OCI-LY7 (cell line): ENCODE measurements around the gene ACSM3. TPM values are rescaled to one million over a fixed set of nuclear protein-coding genes. Genes with fewer than 3 reads are reported as not detected.

Experiments
- BruUV-seq: library from RNA; stranded (reverse); fragments of 400-500 nt; replicated peaks from 2 replicates; lab custom pipeline; 2021; lab: Mats Ljungman, UMichigan
- CTCF ChIA-PET: fragments of 300-600 bp; sonication (Branson Sonifier 250); formaldehyde crosslinking; loops from one replicate; lab custom pipeline; 2022; ENCODE audit warnings: antibody characterized with exemption; ENCODE audit not compliant: unreplicated experiment; lab: Charles Lee
- POLR2A ChIA-PET: fragments of 300-600 bp; sonication (Branson Sonifier 250); formaldehyde crosslinking; loops from one replicate; lab custom pipeline; 2022; ENCODE audit warnings: antibody characterized with exemption; lab: Charles Lee
- DNase-seq: peaks from one replicate; pipeline ENCODE4 v3.0.0-alpha.2; 2015; ENCODE audit warnings: low spot score
- H2AFZ ChIP-seq: fragments of 200-600 bp; sonication (generic), shearing (Covaris generic); 2 replicates; pipeline ENCODE4 v1.6.1; 2014; ENCODE audit warnings: mild to moderate bottlenecking, antibody characterized with exemption, low read length, moderate library complexity
- H3K27ac ChIP-seq: fragments of 200-600 bp; sonication (generic); 2 replicates; pipeline ENCODE4 v1.5.1; 2014; ENCODE audit warnings: mixed run types, low read depth, mild to moderate bottlenecking, moderate library complexity, low read length, inconsistent platforms; ENCODE audit not compliant: poor library complexity, severe bottlenecking
- H3K36me3 ChIP-seq: fragments of 200-600 bp; sonication (generic); 2 replicates; pipeline ENCODE4 v1.6.1; 2014; ENCODE audit warnings: mild to moderate bottlenecking, antibody characterized with exemption, low read length, moderate library complexity, mixed read lengths; ENCODE audit not compliant: insufficient read depth
- H3K4me1 ChIP-seq: fragments of 200-600 bp; sonication (generic); 2 replicates; pipeline ENCODE4 v1.5.1; 2014; ENCODE audit warnings: mild to moderate bottlenecking, low read length; ENCODE audit not compliant: insufficient read depth, poor library complexity, severe bottlenecking
- H3K4me2 ChIP-seq: fragments of 200-600 bp; sonication (generic); 2 replicates; pipeline ENCODE4 v1.6.1; 2014; ENCODE audit warnings: mild to moderate bottlenecking, low read length
- H3K4me3 ChIP-seq: fragments of 200-600 bp; sonication (generic); 2 replicates; pipeline ENCODE4 v1.5.1; 2014; ENCODE audit warnings: mild to moderate bottlenecking, low read depth, low read length; ENCODE audit not compliant: poor library complexity, severe bottlenecking
- H3K79me2 ChIP-seq: fragments of 200-600 bp; sonication (generic); 2 replicates; pipeline ENCODE4 v1.6.1; 2016; ENCODE audit warnings: low read depth, mild to moderate bottlenecking, low read length, moderate library complexity, mixed read lengths; ENCODE audit not compliant: insufficient read depth
- H3K9me2 ChIP-seq: fragments of 200-600 bp; sonication (generic); 2 replicates; pipeline ENCODE4 v1.6.1; 2016; ENCODE audit warnings: mild to moderate bottlenecking, low read length, mixed read lengths; ENCODE audit not compliant: insufficient read depth
- H3K9me3 ChIP-seq: fragments of 200-600 bp; sonication (generic); 2 replicates; pipeline ENCODE4 v1.6.1; 2014; ENCODE audit warnings: mild to moderate bottlenecking, mixed run types, low read length, mixed read lengths
- H4K20me1 ChIP-seq: fragments of 200-600 bp; sonication (generic); 2 replicates; pipeline ENCODE4 v1.6.1; 2014; ENCODE audit warnings: mild to moderate bottlenecking, antibody characterized with exemption, low read length, moderate library complexity, mixed read lengths; ENCODE audit not compliant: insufficient read depth
- EZH2phosphoT487 ChIP-seq: fragments of 200-600 bp; sonication (generic); IDR thresholded peaks from 2 replicates; pipeline ENCODE4 v1.6.1; 2018; ENCODE audit warnings: low read depth, borderline replicate concordance, mild to moderate bottlenecking, mixed run types, antibody characterized with exemption, low read length, moderate library complexity, mixed read lengths
- intact Hi-C: fragments of 100-400 bp; cut with micrococcal nuclease; formaldehyde crosslinking; loops from one replicate; pipeline ENCODE4 v1.10.0; 2022; ENCODE audit not compliant: unreplicated experiment
- total RNA-seq, 2 experiments: library from RNA; depleted of rRNA in 1 of 2; stranded (reverse); fragments of >200 nt in 1 of 2; shearing (Covaris generic) in 1 of 2; gene quantifications; 2 replicates each; pipeline ENCODE4 v1.2.3, GENCODE V29; 2014 to 2022
- TF ChIP-seq, protein P1 (sequence below): fragments of 200-600 bp; sonication (generic); conservative IDR thresholded peaks from 2 replicates; pipeline ENCODE4 v1.5.1; 2014; ENCODE audit warnings: mild to moderate bottlenecking, antibody characterized with exemption, low read length, moderate library complexity, mixed read lengths

ACSM3 gene
- total RNA-seq, 2 experiments from 2014 or later, result 2.8 to 4.5 TPM

DNA sequence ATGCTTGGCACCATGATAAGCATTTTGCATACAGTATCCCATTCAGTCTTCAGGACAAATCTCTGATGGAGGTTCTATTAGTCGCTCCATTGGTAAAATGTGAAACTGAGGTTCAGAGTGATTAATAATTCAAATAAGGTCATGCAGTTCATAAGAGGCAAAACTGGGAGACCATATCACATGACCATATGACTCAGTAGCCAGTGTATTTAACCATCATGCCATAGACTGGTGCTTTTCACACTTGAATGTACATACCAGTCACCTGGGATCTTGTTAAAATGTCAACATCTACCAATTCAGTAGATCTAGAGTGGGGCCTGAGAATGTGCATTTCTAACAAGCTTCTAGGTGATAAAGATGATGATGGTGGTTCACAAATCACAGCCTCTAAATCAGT is 4.3 kb downstream of the ACSM3 start:
- no peak overlapping the region for H3K27ac ChIP-seq
- POLR2A ChIA-PET, result no interaction called here
- H3K9me2 ChIP-seq, result no peaks in the 10 kb centered on the region
- peaks cover 12% of the 10 kb centered on the region for H3K4me1 ChIP-seq
- no peak overlapping the region for H3K4me3 ChIP-seq
- H3K4me2 ChIP-seq, result no peak overlapping the region
- DNase-seq, result no peak
- no peaks in the 10 kb centered on the region for H3K79me2 ChIP-seq
- CTCF ChIA-PET, result no interaction called here
- no peak for TF ChIP-seq EZH2phosphoT487
- TF ChIP-seq, protein P1, sequence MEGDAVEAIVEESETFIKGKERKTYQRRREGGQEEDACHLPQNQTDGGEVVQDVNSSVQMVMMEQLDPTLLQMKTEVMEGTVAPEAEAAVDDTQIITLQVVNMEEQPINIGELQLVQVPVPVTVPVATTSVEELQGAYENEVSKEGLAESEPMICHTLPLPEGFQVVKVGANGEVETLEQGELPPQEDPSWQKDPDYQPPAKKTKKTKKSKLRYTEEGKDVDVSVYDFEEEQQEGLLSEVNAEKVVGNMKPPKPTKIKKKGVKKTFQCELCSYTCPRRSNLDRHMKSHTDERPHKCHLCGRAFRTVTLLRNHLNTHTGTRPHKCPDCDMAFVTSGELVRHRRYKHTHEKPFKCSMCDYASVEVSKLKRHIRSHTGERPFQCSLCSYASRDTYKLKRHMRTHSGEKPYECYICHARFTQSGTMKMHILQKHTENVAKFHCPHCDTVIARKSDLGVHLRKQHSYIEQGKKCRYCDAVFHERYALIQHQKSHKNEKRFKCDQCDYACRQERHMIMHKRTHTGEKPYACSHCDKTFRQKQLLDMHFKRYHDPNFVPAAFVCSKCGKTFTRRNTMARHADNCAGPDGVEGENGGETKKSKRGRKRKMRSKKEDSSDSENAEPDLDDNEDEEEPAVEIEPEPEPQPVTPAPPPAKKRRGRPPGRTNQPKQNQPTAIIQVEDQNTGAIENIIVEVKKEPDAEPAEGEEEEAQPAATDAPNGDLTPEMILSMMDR, result no peak
- H2AFZ ChIP-seq, result no peak overlapping the region
- no peaks in the 10 kb centered on the region for H4K20me1 ChIP-seq
- BruUV-seq, result no TSS peak
- intact Hi-C loops, result no loop called here
- H3K9me3 ChIP-seq, result peaks cover under 1% of the 10 kb centered on the region; the same call in 1 of the 2 replicates
- no peaks in the 10 kb centered on the region for H3K36me3 ChIP-seq

DNA sequence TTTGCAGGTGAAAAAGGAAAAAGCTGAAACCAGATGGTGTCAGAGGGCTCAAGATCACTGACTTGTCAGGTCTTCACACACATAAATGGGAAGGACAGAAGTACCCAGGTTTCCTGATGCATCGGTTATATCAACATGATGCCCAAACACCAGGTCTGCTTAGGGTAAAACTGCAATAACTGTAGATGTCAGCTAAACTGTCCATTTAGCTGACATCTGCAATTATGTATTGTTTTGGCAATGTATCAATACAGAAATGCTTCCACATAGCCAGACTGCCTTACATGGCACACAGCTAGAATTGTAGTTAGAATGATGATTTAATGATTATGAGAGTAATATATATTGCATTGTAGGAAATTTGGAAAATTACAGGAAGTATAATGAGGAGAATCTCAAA is 5.0 kb downstream of the ACSM3 start:
- Histone ChIP-seq H3K9me3 (no peaks in the 10 kb centered on the region), H3K4me2 (no peak overlapping the region), H3K36me3 (no peaks in the 10 kb centered on the region), H3K9me2 (no peaks in the 10 kb centered on the region), H3K79me2 (no peaks in the 10 kb centered on the region), H3K4me3 (no peak overlapping the region), H2AFZ (no peak overlapping the region), H3K4me1 (peaks cover 7% of the 10 kb centered on the region), H3K27ac (no peak overlapping the region), H4K20me1 (no peaks in the 10 kb centered on the region)
- ChIA-PET CTCF (no interaction called here), POLR2A (no interaction called here)
- no peak for TF ChIP-seq EZH2phosphoT487
- TF ChIP-seq, protein P1, result no peak
- no peak for DNase-seq
- intact Hi-C loops, result no loop called here
- BruUV-seq, result no TSS peak

DNA sequence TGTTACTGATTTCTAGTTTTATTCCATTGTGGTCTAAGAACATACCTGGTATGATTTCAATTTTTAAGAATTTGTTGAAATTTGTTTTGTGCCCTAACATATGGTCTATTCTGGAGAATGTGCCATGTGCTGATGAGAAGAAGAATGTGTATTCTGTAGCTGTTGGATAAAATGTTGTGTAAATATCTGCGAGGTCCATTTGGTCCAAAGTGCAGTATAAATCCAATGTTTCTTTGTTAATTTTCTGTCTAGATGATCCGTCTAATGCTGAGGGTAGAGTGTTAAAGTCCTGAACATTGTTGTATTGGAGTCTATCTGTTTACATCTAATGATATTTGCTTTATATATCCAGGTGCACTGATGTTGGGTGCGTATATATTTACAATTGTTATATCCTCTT is 9.9 kb downstream of the ACSM3 start:
- Histone ChIP-seq H3K79me2 (no peaks in the 10 kb centered on the region), H3K36me3 (no peaks in the 10 kb centered on the region), H3K4me1 (no peaks in the 10 kb centered on the region), H4K20me1 (no peaks in the 10 kb centered on the region), H3K9me3 (no peaks in the 10 kb centered on the region), H3K4me3 (no peak overlapping the region), H3K9me2 (no peaks in the 10 kb centered on the region), H3K4me2 (no peak overlapping the region), H2AFZ (no peak overlapping the region), H3K27ac (no peak overlapping the region)
- POLR2A ChIA-PET, result no interaction called here
- CTCF ChIA-PET, result no interaction called here
- intact Hi-C loops, result no loop called here
- BruUV-seq, result no TSS peak
- no peak for TF ChIP-seq EZH2phosphoT487
- TF ChIP-seq, protein P1, result no peak
- no peak for DNase-seq
